GM03348 (cell line): Measurements from ENCODE around the gene LMBR1L.
"Not testable (repeated sequence)": the region's sequence is repeated elsewhere in the genome, so short reads cannot be mapped to it uniquely, and the experiment has no call there.

Source experiments
- DNase-seq: peaks from one replicate; pipeline ENCODE4 v3.0.0; 2012; ENCODE audit warnings: low spot score

Gene LMBR1L

DNA sequence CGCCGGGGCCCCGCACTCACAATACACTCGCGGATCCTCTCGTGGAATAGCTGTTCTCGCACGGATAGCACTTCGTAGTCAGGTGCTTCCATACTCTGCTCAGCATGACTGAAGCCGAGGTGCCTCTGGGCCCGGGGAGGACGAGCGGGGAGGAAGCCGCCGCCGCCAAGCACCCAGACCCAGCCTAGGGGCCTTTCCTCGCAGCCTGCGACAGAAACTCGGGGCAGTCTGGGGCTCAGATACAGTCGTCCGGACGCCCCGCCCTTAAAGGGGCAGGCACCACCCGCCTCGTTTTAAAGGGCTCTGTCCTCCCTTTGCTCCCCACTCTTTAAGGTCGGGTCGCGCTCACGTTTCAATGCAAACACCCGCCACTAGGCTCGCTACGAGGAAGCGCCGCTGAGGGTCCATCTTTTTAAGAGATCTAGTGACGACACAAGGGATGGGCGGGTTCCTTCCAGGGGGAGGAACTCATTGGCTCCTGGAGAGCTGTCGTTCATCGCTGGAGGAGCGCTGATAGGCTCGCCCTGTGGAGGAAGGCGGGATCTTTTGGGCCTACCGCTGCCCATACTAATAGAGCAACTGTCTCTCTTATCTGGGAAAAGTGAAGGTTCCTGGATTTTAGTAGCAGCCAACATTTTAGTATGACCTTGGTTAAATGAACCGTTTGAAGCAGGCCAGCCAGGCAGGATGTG lies at the start of gene LMBR1L:
Gene LMBR1L (minus strand): TSS at position 384 of the 692 bp plus-strand sequence. CDS start 292 bp downstream, at position 92.
- peak; percentile 99 for DNase-seq

- DNase-seq: no peak
Observed at GRCh38 chr12:49160399-49160798, 49.8 kb upstream of the LMBR1L start.

DNA sequence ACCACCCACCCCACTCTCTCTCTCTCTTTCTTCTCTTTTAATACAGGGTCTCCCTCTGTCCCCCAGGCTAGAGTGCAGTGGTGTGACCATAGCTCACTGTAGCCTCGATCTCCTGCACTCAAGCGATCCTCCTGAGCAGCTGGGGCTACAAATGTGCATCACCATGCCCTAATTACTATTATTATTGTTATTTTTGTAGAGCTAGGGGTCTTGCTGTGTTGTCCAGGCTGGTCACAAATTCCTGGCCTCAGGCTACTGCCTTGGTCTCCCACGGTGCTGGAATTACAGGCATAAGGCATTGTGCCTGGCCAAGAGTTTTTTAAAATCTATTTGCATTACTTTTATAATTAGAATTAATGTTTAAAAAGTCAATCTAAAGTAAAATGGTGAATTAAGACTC lies 43.6 kb upstream of the LMBR1L start:
- no peak for DNase-seq

- no peak for DNase-seq
Observed at GRCh38 chr12:49147384-49147783, 36.7 kb upstream of the LMBR1L start.

GRCh38 chr12:49146406-49146805 lies 35.8 kb upstream of the LMBR1L start:
- DNase-seq: peak; percentile 27

- DNase-seq: no peak
Observed at GRCh38 chr12:49144384-49144783, 33.7 kb upstream of the LMBR1L start.

GRCh38 chr12:49138999-49139398 lies 28.4 kb upstream of the LMBR1L start:
- DNase-seq: no peak

GRCh38 chr12:49138587-49138986 lies 27.9 kb upstream of the LMBR1L start:
- DNase-seq: no peak

DNA sequence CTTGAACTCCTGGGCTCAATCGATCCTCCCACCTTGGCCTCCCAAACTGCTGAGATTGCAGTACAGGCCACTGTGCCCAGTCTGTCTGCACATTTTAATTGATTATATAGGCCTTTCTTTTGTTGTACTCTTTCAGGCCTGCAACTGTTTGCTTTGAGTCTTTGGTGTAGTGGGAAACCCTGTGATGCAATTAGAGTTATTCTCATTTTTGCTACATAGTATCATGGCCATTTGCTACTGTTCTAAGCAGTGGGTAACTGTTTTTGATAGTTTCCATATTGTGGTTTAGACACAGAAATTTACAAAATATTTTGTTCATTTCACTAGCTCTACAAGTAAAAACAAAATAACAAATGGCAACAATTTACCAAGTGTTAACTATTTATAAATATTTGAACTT lies 26.8 kb upstream of the LMBR1L start:
- DNase-seq: no peak

- DNase-seq: not testable (repeated sequence)
Observed at GRCh38 chr12:49136997-49137396, 26.4 kb upstream of the LMBR1L start.

DNA sequence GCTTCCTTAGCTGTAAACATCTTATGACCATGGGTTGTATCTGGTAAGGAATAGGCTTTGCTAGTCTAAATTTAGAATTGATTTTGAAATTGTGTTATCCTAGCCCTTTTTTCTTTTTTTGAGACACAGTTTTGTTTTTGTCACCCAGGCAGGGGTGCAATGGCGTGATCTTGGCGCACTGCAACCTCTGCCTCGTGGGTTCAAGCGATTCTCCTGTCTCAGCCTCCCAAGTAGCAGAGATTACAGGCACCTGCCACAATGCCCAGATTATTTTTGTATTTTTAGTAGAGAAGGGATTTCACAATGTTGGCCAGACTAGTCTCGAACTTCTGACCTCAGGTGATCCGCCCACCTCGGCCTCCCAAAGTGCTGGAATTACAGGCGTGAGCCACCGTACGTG lies 22.9 kb upstream of the LMBR1L start:
- no peak for DNase-seq

- DNase-seq: peak; percentile 34
Observed at GRCh38 chr12:49133014-49133413, 22.4 kb upstream of the LMBR1L start.

GRCh38 chr12:49131894-49132461 lies 21.3 kb upstream of the LMBR1L start:
- peak; percentile 37 for DNase-seq

GRCh38 chr12:49131051-49131893 lies 20.6 kb upstream of the LMBR1L start, which contains the start of gene TUBA1B:
Gene TUBA1B, minus strand, starts transcription at chr12:49131395. Its CDS starts 95 bp downstream, at chr12:49131300.
- peak; percentile 97 for DNase-seq

DNA sequence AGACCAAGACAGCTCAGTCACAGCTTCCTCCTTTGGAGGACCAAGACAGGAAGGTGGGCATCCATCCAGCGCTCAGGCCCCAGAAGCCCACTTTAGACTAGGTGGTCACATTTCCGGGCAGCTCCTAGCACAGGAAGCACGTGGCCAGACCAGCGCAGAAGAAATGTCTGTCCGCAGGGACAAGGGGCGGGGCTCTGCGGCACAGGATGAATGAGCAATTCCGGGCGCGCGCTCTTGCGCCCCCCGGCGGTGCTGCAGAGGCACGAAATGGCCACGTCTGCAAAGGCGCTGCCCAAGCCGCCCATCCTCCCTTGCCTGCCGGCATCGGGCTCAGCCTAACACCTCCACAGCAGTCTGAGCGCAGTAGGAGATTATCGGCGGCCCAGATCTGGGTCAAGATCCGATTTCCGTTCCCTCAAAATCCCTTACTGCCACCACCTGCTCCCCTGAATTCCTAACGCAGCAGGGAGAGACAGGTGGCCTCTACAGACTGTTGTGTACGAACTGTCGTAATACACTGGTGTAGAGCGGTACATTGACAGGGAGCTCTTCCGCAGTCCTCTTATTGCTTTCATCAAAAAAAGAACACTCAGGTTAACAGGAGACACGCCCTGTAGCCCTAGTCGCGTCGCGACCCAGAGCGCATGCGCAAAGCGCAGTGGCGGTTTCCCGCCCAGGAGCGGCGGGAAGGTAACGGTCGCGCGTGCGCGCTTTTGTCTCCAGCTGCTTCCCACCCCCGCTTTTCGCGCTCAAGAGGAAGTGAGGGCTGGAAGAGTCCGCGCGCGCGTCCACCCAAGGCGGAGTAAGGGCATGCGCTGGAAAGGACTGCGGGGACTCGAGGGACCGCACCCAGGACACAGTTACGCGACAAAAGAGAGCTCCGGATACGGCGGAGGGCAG lies 19.8 kb upstream of the LMBR1L start:
- peak; percentile 95 for DNase-seq

DNA sequence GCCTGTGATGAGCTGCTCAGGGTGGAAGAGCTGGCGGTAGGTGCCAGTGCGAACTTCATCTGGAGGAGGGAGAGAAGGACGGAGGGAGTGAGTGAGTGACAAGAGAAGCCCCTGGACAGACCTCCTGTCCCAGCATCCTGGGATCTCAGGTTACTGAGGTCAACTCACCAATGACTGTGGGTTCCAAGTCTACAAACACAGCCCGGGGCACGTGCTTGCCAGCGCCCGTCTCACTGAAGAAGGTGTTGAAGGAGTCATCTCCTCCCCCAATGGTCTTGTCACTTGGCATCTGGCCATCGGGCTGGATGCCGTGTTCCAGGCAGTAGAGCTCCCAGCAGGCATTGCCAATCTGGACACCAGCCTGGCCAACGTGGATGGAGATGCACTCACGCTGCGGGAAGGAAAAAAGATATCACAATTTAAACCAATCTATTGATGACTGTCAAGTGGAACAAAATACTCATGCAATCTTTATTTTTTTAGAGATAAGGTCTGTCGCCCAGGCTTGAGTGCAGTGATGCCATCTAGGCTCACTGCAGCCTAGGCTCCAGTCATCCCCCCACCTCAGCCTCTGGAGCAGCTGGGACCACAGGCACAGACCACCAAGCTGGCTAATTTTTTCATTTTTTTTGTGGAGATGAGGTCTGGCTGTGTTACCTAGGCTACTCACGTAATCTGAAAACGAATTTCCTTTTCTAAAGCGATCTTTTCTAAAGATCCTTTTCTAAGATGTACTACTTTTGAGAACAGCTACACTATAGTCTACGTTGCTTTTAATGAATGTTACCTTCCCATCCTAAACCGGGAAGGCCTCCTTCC lies 18.9 kb upstream of the LMBR1L start:
- DNase-seq: no peak

DNA sequence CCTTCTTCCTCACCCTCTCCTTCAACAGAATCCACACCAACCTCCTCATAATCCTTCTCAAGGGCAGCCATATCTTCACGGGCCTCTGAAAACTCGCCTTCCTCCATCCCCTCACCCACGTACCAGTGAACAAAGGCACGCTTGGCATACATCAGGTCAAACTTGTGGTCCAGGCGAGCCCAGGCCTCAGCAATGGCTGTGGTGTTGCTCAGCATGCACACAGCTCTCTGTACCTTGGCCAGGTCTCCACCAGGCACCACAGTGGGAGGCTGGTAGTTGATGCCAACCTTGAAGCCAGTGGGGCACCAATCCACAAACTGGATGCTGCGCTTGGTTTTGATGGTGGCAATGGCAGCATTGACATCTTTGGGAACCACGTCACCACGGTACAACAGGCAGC lies 17.3 kb upstream of the LMBR1L start:
- not testable (repeated sequence) for DNase-seq

GRCh38 chr12:49126852-49127763 lies 16.5 kb upstream of the LMBR1L start:
- no peak for DNase-seq

- peak; percentile 78 for DNase-seq
Observed at GRCh38 chr12:49121047-49121696, 10.5 kb upstream of the LMBR1L start.
